ENCODE results near the gene SLCO3A1. TPM values are rescaled to one million over a fixed set of nuclear protein-coding genes. Genes with fewer than 3 reads are reported as not detected.

Gene SLCO3A1
- total RNA-seq, 4 donors from 2014 or later = 4.4 to 66.2 (median 5.1) TPM

- Histone ChIP-seq H3K4me1 (peaks cover 0 to 4% (median 0%) of the 10 kb centered on the region in 4 donors), H3K27me3 (no peaks in the 10 kb centered on the region), H3K4me3 (no peak overlapping the region), H3K27ac (no peak overlapping the region), H3K36me3 (no peaks in the 10 kb centered on the region), H3K9me3 (no peaks in the 10 kb centered on the region)
- intact Hi-C loops (cut with DNase I; ENCODE audit: low total_unique reads) = no loop called here
- DNase-seq = no peak
- TF ChIP-seq POLR2AphosphoS5 (IDR thresholded peaks at IDR 0.05) (no peak), CTCF (IDR thresholded peaks at IDR 0.05) (no peak), EP300 (IDR thresholded peaks at IDR 0.05; ENCODE audit: low read depth) (no peak), POLR2A (IDR thresholded peaks at IDR 0.05) (no peak)
- in situ Hi-C loops (cut with MboI; ENCODE audit: low pct_ligation_motif_present in 1 of 4, low pct_unique_long_range_greater_than_20kb in 1 of 4, low sequenced_read_pairs in 3 of 4) = no loop called here
- 85 to 100% methylated on average over 1 to 2 of the region's 2 CpGs for WGBS, 2 donors (ENCODE audit: low coverage in 1 of 2)
Measured at GRCh38 chr15:91976966-91977365, 123.5 kb downstream of the SLCO3A1 start.

GRCh38 chr15:91980502-91981267, 127.2 kb downstream of the SLCO3A1 start:
- no peaks in the 10 kb centered on the region for H3K27me3 ChIP-seq

GRCh38 chr15:91981821-91982800, 128.6 kb downstream of the SLCO3A1 start:
- Histone ChIP-seq H3K27me3 (no peaks in the 10 kb centered on the region), H3K36me3 (no peaks in the 10 kb centered on the region), H3K27ac (no peak overlapping the region), H3K9me3 (no peaks in the 10 kb centered on the region), H3K4me1 (no peaks in the 10 kb centered on the region), H3K4me3 (no peak overlapping the region)
- intact Hi-C loops (cut with DNase I; ENCODE audit: low total_unique reads) = no loop called here
- no peak for DNase-seq
- TF ChIP-seq CTCF (IDR thresholded peaks at IDR 0.05) = no peak
- TF ChIP-seq EP300 (IDR thresholded peaks at IDR 0.05; ENCODE audit: low read depth) = no peak
- TF ChIP-seq POLR2AphosphoS5 (IDR thresholded peaks at IDR 0.05) = no peak
- no peak for TF ChIP-seq POLR2A (IDR thresholded peaks at IDR 0.05)
- WGBS, 2 donors (ENCODE audit: low coverage in 1 of 2) = 87 to 92% methylated on average over 2 to 10 of the region's 10 CpGs
- in situ Hi-C loops (cut with MboI; ENCODE audit: low pct_ligation_motif_present in 1 of 4, low pct_unique_long_range_greater_than_20kb in 1 of 4, low sequenced_read_pairs in 3 of 4) = no loop called here

More at GRCh38 chr15:91980502-91981267, 127.2 kb downstream of the SLCO3A1 start:
- no peak overlapping the region for H3K4me3 ChIP-seq
- WGBS, 2 donors (ENCODE audit: low coverage in 1 of 2) = 83 to 92% methylated on average over 3 to 9 of the region's 9 CpGs
- in situ Hi-C loops (cut with MboI; ENCODE audit: low pct_ligation_motif_present in 1 of 4, low pct_unique_long_range_greater_than_20kb in 1 of 4, low sequenced_read_pairs in 3 of 4) = no loop called here
- H3K27ac ChIP-seq = no peak overlapping the region
- no peaks in the 10 kb centered on the region for H3K36me3 ChIP-seq
- no peaks in the 10 kb centered on the region for H3K9me3 ChIP-seq
- no peak for DNase-seq
- TF ChIP-seq POLR2A (IDR thresholded peaks at IDR 0.05) (no peak), CTCF (IDR thresholded peaks at IDR 0.05) (no peak), EP300 (IDR thresholded peaks at IDR 0.05; ENCODE audit: low read depth) (no peak), POLR2AphosphoS5 (IDR thresholded peaks at IDR 0.05) (no peak)
- H3K4me1 ChIP-seq = no peaks in the 10 kb centered on the region
- intact Hi-C loops (cut with DNase I; ENCODE audit: low total_unique reads) = no loop called here

- Histone ChIP-seq H3K27me3 (no peaks in the 10 kb centered on the region), H3K27ac (no peak overlapping the region), H3K4me1 (no peaks in the 10 kb centered on the region), H3K9me3 (no peaks in the 10 kb centered on the region), H3K36me3 (no peaks in the 10 kb centered on the region), H3K4me3 (no peak overlapping the region)
- WGBS, 2 donors (ENCODE audit: low coverage in 1 of 2) = 74 to 80% methylated on average over 7 of the region's 7 CpGs
- TF ChIP-seq POLR2A (IDR thresholded peaks at IDR 0.05) (no peak), CTCF (IDR thresholded peaks at IDR 0.05) (no peak), POLR2AphosphoS5 (IDR thresholded peaks at IDR 0.05) (no peak), EP300 (IDR thresholded peaks at IDR 0.05; ENCODE audit: low read depth) (no peak)
- in situ Hi-C loops (cut with MboI; ENCODE audit: low pct_ligation_motif_present in 1 of 4, low pct_unique_long_range_greater_than_20kb in 1 of 4, low sequenced_read_pairs in 3 of 4) (no loop called here), intact Hi-C loops (cut with DNase I; ENCODE audit: low total_unique reads) (no loop called here)
- no peak for DNase-seq
Measured at GRCh38 chr15:91983729-91984340, 130.3 kb downstream of the SLCO3A1 start.

All from transverse colon (tissue), 4 donors.